ENCODE measurements around the gene PRUNE2.

- TF ChIP-seq CTCF (IDR thresholded peaks at IDR 0.05) (no peak), POLR2A (IDR thresholded peaks at IDR 0.05) (no peak), POLR2AphosphoS5 (IDR thresholded peaks at IDR 0.05) (no peak)
Measured at GRCh38 chr9:76887003-76887821, 18.7 kb downstream of the PRUNE2 start.

All from prostate gland (tissue), 2 donors.